ENCODE results near the gene HDLBP.

GRCh38 chr2:241237047-241237446 is 78.4 kb downstream of the HDLBP start:
- TF ChIP-seq EZH2phosphoT487 (IDR thresholded peaks at IDR 0.05; ENCODE audit: insufficient read depth, low read depth) (no peak), EZH2 (IDR thresholded peaks at IDR 0.05; ENCODE audit: insufficient read depth, poor library complexity, severe bottlenecking) (no peak)
